ENCODE data around the gene FBXL16.

FBXL16 gene

GRCh38 chr16:736936-737481, 31.4 kb upstream of the FBXL16 start:
- H3K4me3 ChIP-seq (ENCODE audit: low read depth, low read length) = no peak overlapping the region
- no CpG with 5 or more reads among the region's 29 CpGs for WGBS (ENCODE audit: extremely low coverage, insufficient coverage, insufficient read length)

GRCh38 chr16:735982-736453, 30.4 kb upstream of the FBXL16 start:
- H3K4me3 ChIP-seq (ENCODE audit: low read depth, low read length) = no peak overlapping the region
- H3K4ac ChIP-seq (ENCODE audit: low read depth, low read length) = no peak overlapping the region
- H3K79me2 ChIP-seq (ENCODE audit: control insufficient read depth, insufficient read depth, low read length, poor library complexity) = peaks cover 5% of the 10 kb centered on the region
- H3K9ac ChIP-seq (ENCODE audit: low read length) = no peak overlapping the region
- peaks cover 47 to 57% of the 10 kb centered on the region in 2 experiments for H3K36me3 ChIP-seq (ENCODE audit: control insufficient read depth in 1 of 2, insufficient read depth in 2 of 2, low read length in 2 of 2)
- H3K79me1 ChIP-seq (ENCODE audit: low read length) = peaks cover 5% of the 10 kb centered on the region
- H3K27ac ChIP-seq (ENCODE audit: low read depth, low read length) = no peak overlapping the region
- no peak overlapping the region for H3K4me2 ChIP-seq (ENCODE audit: low read length)
- H4K8ac ChIP-seq (ENCODE audit: low read depth, low read length) = no peak overlapping the region
- WGBS (ENCODE audit: extremely low coverage, insufficient coverage, insufficient read length) = no CpG with 5 or more reads among the region's 13 CpGs
- no peak for DNase-seq
- no peaks in the 10 kb centered on the region for H3K27me3 ChIP-seq (ENCODE audit: insufficient read depth, low read length)
- peaks cover 0 to 8% of the 10 kb centered on the region in 2 experiments for H3K4me1 ChIP-seq (ENCODE audit: control insufficient read depth in 1 of 2, insufficient read depth in 2 of 2, low read length in 2 of 2)
- H3K14ac ChIP-seq (ENCODE audit: low read length) = no peak overlapping the region
- no peak overlapping the region for H2BK12ac ChIP-seq (ENCODE audit: low read length)
- no peak overlapping the region for H4K91ac ChIP-seq (ENCODE audit: low read depth, low read length)
- no peak overlapping the region for H2AFZ ChIP-seq (ENCODE audit: insufficient read depth, low read length, poor library complexity)
- H3K18ac ChIP-seq (ENCODE audit: low read length) = no peak overlapping the region
- H2AK5ac ChIP-seq (ENCODE audit: low read length) = no peak overlapping the region
- no peak overlapping the region for H2BK120ac ChIP-seq (ENCODE audit: insufficient read depth, low read length, poor library complexity)
- no peak overlapping the region for H3K23ac ChIP-seq (ENCODE audit: low read length)
- H2BK5ac ChIP-seq (ENCODE audit: low read depth, low read length, poor library complexity) = no peak overlapping the region
- H3K9me3 ChIP-seq (ENCODE audit: insufficient read depth, low read depth, low read length) = no peaks in the 10 kb centered on the region
- H4K12ac ChIP-seq (ENCODE audit: low read depth, low read length) = no peak overlapping the region

More at GRCh38 chr16:736936-737481, 31.4 kb upstream of the FBXL16 start:
- no peak overlapping the region for H2BK12ac ChIP-seq (ENCODE audit: low read length)
- H2AK5ac ChIP-seq (ENCODE audit: low read length) = no peak overlapping the region
- no peak overlapping the region for H3K27ac ChIP-seq (ENCODE audit: low read depth, low read length)
- peaks cover 7% of the 10 kb centered on the region for H3K79me2 ChIP-seq (ENCODE audit: control insufficient read depth, insufficient read depth, low read length, poor library complexity)
- H2BK120ac ChIP-seq (ENCODE audit: insufficient read depth, low read length, poor library complexity) = no peak overlapping the region
- H3K9ac ChIP-seq (ENCODE audit: low read length) = no peak overlapping the region
- no peak for DNase-seq
- no peaks in the 10 kb centered on the region for H3K9me3 ChIP-seq (ENCODE audit: insufficient read depth, low read depth, low read length)
- no peaks in the 10 kb centered on the region for H3K27me3 ChIP-seq (ENCODE audit: insufficient read depth, low read length)
- no peak overlapping the region for H3K4me2 ChIP-seq (ENCODE audit: low read length)
- peaks cover 43 to 51% of the 10 kb centered on the region in 2 experiments for H3K36me3 ChIP-seq (ENCODE audit: control insufficient read depth in 1 of 2, insufficient read depth in 2 of 2, low read length in 2 of 2)
- H3K18ac ChIP-seq (ENCODE audit: low read length) = no peak overlapping the region
- H4K91ac ChIP-seq (ENCODE audit: low read depth, low read length) = no peak overlapping the region
- no peak overlapping the region for H3K4ac ChIP-seq (ENCODE audit: low read depth, low read length)
- no peak overlapping the region for H3K14ac ChIP-seq (ENCODE audit: low read length)
- no peak overlapping the region for H4K12ac ChIP-seq (ENCODE audit: low read depth, low read length)
- H3K79me1 ChIP-seq (ENCODE audit: low read length) = peaks cover 8% of the 10 kb centered on the region
- no peak overlapping the region for H2AFZ ChIP-seq (ENCODE audit: insufficient read depth, low read length, poor library complexity)
- no peak overlapping the region for H4K8ac ChIP-seq (ENCODE audit: low read depth, low read length)
- H3K4me1 ChIP-seq (ENCODE audit: control insufficient read depth in 1 of 2, insufficient read depth in 2 of 2, low read length in 2 of 2) = peaks cover 0 to 9% of the 10 kb centered on the region in 2 experiments
- H2BK5ac ChIP-seq (ENCODE audit: low read depth, low read length, poor library complexity) = no peak overlapping the region
- no peak overlapping the region for H3K23ac ChIP-seq (ENCODE audit: low read length)

- H3K27ac ChIP-seq (ENCODE audit: low read depth, low read length) = no peak overlapping the region
- no peak overlapping the region for H3K14ac ChIP-seq (ENCODE audit: low read length)
- H3K9me3 ChIP-seq (ENCODE audit: insufficient read depth, low read depth, low read length) = no peaks in the 10 kb centered on the region
- no peak overlapping the region for H3K4me2 ChIP-seq (ENCODE audit: low read length)
- H3K79me1 ChIP-seq (ENCODE audit: low read length) = no peaks in the 10 kb centered on the region
- no peak for DNase-seq
- WGBS (ENCODE audit: extremely low coverage, insufficient coverage, insufficient read length) = no CpG with 5 or more reads among the region's 25 CpGs
- no peak overlapping the region for H3K4me3 ChIP-seq (ENCODE audit: low read depth, low read length)
- H2BK5ac ChIP-seq (ENCODE audit: low read depth, low read length, poor library complexity) = no peak overlapping the region
- H3K79me2 ChIP-seq (ENCODE audit: control insufficient read depth, insufficient read depth, low read length, poor library complexity) = peaks cover under 1% of the 10 kb centered on the region
- H3K4me1 ChIP-seq (ENCODE audit: control insufficient read depth in 1 of 2, insufficient read depth in 2 of 2, low read length in 2 of 2) = peaks cover 0 to 6% of the 10 kb centered on the region in 2 experiments
- no peak overlapping the region for H2BK120ac ChIP-seq (ENCODE audit: insufficient read depth, low read length, poor library complexity)
- no peak overlapping the region for H4K8ac ChIP-seq (ENCODE audit: low read depth, low read length)
- no peak overlapping the region for H4K91ac ChIP-seq (ENCODE audit: low read depth, low read length)
- no peaks in the 10 kb centered on the region for H3K27me3 ChIP-seq (ENCODE audit: insufficient read depth, low read length)
- no peak overlapping the region for H3K23ac ChIP-seq (ENCODE audit: low read length)
- H3K18ac ChIP-seq (ENCODE audit: low read length) = no peak overlapping the region
- peaks cover 47 to 59% of the 10 kb centered on the region in 2 experiments for H3K36me3 ChIP-seq (ENCODE audit: control insufficient read depth in 1 of 2, insufficient read depth in 2 of 2, low read length in 2 of 2)
- H3K4ac ChIP-seq (ENCODE audit: low read depth, low read length) = no peak overlapping the region
- H2BK12ac ChIP-seq (ENCODE audit: low read length) = no peak overlapping the region
- no peak overlapping the region for H4K12ac ChIP-seq (ENCODE audit: low read depth, low read length)
- H2AFZ ChIP-seq (ENCODE audit: insufficient read depth, low read length, poor library complexity) = no peak overlapping the region
- H3K9ac ChIP-seq (ENCODE audit: low read length) = no peak overlapping the region
- H2AK5ac ChIP-seq (ENCODE audit: low read length) = no peak overlapping the region
Observed at GRCh38 chr16:734981-735881, 29.6 kb upstream of the FBXL16 start.

- no peak overlapping the region for H3K4ac ChIP-seq (ENCODE audit: low read depth, low read length)
- H3K36me3 ChIP-seq (ENCODE audit: control insufficient read depth in 1 of 2, insufficient read depth in 2 of 2, low read length in 2 of 2) = peaks cover 49 to 60% of the 10 kb centered on the region in 2 experiments
- whole genome bisulfite sequencing (ENCODE audit: extremely low coverage, insufficient coverage, insufficient read length) = no CpG with 5 or more reads among the region's 49 CpGs
- DNase-seq = no peak
- H3K14ac ChIP-seq (ENCODE audit: low read length) = no peak overlapping the region
- no peak overlapping the region for H2BK120ac ChIP-seq (ENCODE audit: insufficient read depth, low read length, poor library complexity)
- no peaks in the 10 kb centered on the region for H3K27me3 ChIP-seq (ENCODE audit: insufficient read depth, low read length)
- no peak overlapping the region for H3K4me3 ChIP-seq (ENCODE audit: low read depth, low read length)
- no peak overlapping the region for H2AK5ac ChIP-seq (ENCODE audit: low read length)
- no peak overlapping the region for H3K18ac ChIP-seq (ENCODE audit: low read length)
- H4K91ac ChIP-seq (ENCODE audit: low read depth, low read length) = no peak overlapping the region
- no peak overlapping the region for H3K27ac ChIP-seq (ENCODE audit: low read depth, low read length)
- H2BK5ac ChIP-seq (ENCODE audit: low read depth, low read length, poor library complexity) = no peak overlapping the region
- H4K12ac ChIP-seq (ENCODE audit: low read depth, low read length) = no peak overlapping the region
- H4K8ac ChIP-seq (ENCODE audit: low read depth, low read length) = no peak overlapping the region
- H2AFZ ChIP-seq (ENCODE audit: insufficient read depth, low read length, poor library complexity) = no peak overlapping the region
- H3K79me1 ChIP-seq (ENCODE audit: low read length) = no peaks in the 10 kb centered on the region
- H3K79me2 ChIP-seq (ENCODE audit: control insufficient read depth, insufficient read depth, low read length, poor library complexity) = no peaks in the 10 kb centered on the region
- H3K9ac ChIP-seq (ENCODE audit: low read length) = no peak overlapping the region
- H2BK12ac ChIP-seq (ENCODE audit: low read length) = no peak overlapping the region
- no peaks in the 10 kb centered on the region for H3K9me3 ChIP-seq (ENCODE audit: insufficient read depth, low read depth, low read length)
- no peak overlapping the region for H3K23ac ChIP-seq (ENCODE audit: low read length)
- H3K4me1 ChIP-seq (ENCODE audit: control insufficient read depth in 1 of 2, insufficient read depth in 2 of 2, low read length in 2 of 2) = no peaks in the 10 kb centered on the region
- H3K4me2 ChIP-seq (ENCODE audit: low read length) = no peak overlapping the region
Observed at GRCh38 chr16:734208-734980, 28.8 kb upstream of the FBXL16 start.
